GM12874 (cell line): ENCODE measurements around the gene LRRC1.

Source experiments
- TF ChIP-seq, protein P1 (sequence below): IDR thresholded peaks from 2 replicates; pipeline ENCODE4 v1.5.1; 2011; ENCODE audit warnings: low read depth, mild to moderate bottlenecking, control low read depth, low read length, moderate library complexity; ENCODE audit not compliant: insufficient read depth

LRRC1 gene

DNA sequence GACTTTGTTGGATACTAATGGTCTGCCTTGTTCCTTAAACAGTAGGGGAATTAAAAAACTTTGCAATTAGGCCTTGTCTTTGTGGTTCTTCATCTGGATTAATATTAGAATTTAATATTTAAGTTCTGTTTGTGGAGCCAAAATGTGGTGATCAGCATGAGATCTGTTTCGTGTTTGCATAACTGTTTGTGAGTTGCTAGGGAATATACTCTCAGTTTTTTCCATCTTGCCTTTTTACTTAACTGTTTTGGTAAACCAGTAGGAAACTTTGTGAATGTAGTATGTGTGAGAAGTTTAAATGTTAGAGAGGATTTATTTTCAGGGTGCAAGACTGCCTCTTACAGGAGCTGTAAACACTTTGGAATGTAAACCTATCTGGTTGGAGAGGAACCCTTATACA, 35.6 kb downstream of the LRRC1 start:
- TF ChIP-seq, protein P1, sequence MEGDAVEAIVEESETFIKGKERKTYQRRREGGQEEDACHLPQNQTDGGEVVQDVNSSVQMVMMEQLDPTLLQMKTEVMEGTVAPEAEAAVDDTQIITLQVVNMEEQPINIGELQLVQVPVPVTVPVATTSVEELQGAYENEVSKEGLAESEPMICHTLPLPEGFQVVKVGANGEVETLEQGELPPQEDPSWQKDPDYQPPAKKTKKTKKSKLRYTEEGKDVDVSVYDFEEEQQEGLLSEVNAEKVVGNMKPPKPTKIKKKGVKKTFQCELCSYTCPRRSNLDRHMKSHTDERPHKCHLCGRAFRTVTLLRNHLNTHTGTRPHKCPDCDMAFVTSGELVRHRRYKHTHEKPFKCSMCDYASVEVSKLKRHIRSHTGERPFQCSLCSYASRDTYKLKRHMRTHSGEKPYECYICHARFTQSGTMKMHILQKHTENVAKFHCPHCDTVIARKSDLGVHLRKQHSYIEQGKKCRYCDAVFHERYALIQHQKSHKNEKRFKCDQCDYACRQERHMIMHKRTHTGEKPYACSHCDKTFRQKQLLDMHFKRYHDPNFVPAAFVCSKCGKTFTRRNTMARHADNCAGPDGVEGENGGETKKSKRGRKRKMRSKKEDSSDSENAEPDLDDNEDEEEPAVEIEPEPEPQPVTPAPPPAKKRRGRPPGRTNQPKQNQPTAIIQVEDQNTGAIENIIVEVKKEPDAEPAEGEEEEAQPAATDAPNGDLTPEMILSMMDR, result no peak

DNA sequence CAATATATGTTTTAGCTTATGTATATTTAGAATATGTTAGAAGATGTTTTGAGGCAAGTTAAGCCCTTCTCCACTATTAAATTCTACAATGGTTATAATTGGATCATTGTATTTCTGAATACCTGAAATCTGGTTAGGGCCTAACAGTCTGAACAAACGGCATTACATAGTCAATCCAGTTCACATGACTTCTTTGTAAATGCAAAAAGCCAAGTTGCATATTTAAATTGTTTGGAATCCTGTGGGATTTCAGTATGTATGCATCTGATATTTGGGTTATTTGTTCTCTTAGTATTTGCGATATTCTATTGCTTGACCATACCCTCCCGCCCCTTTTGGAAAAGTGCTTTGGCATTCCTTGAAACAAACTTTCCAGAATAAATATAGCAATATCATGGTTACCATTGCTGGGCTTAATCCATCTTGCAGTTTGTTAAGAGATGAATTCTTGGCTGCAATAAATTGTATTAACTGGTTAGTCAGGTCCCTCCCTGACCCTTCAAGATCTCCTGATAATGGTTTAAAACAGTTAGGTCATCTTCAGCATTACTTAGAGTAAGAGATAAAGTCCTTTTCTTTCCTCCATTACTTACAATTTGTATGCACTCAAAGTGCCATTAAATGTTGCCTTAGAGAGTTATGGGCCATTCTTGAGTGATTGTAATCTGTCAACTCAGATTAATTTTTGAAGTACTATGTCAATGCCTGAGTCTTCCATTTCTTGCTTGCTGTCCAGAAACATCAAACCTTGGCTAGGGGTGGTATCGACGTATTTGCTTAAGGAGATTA, 36.5 kb downstream of the LRRC1 start:
- TF ChIP-seq, protein P1, result no peak

DNA sequence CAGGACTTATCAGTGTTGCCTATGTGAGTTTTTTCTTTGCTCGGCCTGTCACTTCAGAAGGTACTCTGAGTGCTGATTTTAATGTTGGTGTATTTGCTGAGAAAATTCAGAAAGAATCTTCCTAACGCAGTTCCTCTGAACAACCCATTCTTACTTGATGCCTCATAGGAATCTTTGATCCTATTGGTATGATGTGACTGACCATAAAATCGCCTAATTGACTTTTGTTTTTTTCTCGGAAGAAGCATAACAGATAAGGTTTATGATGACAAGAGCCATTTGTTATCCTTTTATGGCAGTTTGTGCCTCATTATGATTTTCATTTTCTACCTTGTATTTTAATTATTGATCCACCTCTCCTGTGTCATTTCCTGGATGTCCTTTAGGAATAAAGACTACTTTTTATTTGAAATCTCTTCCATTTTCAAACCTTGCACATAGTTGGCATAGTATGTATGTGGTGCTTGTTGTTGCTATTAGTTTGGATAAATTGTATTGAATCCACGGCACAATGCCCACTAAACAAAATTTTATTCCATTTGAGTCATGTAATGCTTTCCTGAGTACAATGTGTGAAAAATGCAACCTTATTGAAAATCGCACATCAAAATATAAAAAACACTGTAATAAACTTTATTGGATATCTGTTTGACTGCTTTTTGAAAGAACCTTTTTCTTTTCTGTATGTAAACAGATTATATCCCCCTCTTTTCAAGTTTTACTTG, 37.3 kb downstream of the LRRC1 start:
- TF ChIP-seq, protein P1, result no peak

DNA sequence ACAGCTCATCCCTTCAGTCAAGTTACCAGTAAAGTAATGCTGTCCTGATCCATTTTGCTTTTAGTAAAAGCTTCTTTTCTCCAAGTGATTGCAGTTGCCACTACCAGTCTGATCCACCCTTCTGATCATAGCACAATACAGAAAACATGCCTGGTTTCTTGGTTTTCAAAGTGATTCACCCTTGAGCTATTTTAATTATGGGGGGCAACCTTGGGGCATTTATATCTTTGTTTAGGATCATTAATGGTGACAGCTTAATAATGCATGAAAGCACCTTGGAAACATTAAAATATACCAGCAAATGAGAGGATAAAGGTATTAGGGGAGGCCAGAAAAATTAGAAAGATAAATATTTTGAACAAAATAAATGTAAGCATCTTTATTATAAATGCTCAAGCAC, 38.4 kb downstream of the LRRC1 start:
- TF ChIP-seq, protein P1, result no peak

DNA sequence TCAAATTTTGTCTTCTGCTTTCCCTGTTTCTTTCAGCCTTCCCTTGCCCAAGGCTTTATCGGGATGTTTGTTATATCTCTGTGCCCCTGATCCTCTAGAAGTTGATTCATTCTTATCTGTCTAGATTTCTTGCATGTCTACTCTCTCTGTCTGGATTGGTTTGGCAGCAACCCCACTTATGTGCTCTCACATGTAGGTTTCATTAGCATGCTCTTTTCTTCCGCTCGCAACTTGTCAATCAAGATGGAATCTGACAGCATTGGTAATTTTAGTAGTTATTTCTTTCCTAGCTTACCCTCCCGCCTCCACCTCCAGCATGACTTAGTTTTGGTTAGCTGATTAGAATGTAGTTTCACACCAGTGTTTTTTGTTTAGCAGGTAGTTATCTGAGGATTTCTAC, 39.3 kb downstream of the LRRC1 start:
- TF ChIP-seq, protein P1, result no peak

DNA sequence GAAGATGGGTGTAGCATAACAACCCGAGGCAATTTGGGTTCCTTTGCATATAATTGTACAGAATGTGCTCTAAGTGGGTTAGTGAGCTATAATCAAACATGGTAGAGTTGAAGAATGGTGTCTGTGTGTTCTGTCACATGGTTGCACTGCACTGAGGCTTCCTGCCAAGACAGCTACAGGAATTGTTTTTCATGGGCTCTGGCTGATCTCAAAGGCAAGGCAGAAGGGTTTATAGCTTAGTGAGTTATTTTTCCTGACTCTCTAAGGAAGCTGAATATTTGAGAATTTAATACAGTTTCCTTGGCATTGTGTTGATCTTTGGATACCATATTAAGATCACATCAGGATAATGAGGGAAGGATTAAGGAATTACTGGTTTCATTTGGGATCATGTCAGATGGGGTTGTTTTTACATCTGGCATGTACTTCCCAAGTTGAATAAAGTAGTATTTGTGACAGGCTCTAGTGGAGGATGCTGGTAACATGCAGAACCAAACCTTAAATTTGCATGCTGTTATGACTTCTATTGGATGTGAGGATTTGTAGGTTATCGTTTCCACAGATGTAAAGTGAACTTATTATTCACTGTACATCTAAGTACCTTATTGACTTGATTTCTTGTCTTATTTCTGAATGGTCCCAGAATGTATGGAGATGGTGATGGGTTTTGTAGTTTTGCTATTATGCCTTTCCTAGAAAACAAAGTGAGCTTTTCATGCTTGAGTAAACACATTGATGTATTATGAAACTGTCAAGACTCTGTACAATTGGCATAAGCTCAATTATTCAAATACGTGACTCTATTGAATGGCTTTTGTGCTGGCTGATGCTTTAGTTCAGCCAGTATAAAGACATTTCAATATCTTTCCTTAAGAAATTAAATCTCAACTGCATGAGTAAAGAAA, 43.3 kb downstream of the LRRC1 start:
- TF ChIP-seq, protein P1, result no peak

DNA sequence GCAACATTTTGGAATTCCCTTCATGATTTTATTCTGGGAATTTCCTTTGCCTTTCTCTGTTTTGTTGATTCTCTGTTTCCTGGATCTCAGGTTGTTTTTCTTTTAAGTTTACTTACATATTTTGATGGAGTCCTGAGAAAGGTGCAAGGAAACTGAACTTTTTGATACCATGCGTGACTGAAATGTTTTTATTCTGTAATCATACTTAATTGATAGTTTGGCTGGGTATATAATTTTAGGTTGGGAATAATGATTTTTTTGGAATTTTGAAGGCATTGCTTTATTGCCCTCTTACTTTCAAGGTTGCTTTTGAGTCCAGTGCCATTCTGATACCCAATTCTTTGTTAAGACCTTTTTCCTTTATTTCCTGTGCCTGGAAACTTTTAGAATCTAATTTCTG, 45.2 kb downstream of the LRRC1 start:
- TF ChIP-seq, protein P1, result no peak
